ENCODE data around the gene HSD11B1. TPM values are rescaled to one million over a fixed set of nuclear protein-coding genes. Genes with fewer than 3 reads are reported as not detected.

HSD11B1 gene
- total RNA-seq, 1 experiment from 2014 or later = not detected

DNA sequence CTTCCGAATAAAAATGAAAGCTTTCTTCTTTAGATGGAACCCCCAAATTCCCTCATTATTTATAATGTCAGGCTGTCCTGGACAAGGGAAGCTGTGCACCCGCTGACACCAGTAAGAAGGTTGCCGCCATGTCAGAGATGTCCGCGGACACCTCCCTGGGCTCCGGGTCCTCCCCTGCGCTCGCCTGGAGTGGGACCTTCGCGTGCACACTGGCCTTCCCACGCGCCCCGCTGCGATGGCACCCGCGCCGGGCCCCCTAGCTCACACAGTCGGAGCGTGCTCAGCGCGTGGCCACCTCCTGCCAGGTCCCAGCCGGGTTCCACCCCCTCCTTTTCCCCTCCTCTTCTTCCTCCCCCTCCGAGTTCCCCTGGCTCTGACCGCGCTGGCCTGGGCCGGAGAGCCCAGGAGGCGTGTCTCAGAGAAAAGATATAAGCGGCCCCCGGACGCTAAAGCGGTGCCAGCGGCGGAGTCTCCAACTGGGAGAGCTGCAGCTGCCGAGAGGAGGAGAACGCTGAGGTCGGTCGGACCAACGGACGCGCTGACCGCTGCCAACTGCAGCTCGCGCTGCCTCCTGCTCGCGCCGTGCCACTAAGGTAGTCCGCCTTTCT lies 29.6 kb upstream of the HSD11B1 start, which contains the start of gene G0S2:
Gene G0S2, plus strand, starts transcription at position 456 of the 608 bp plus-strand sequence. CDS start 273 bp downstream, outside the sequence.
- H3K9me3 Mint-ChIP-seq (ENCODE audit: low read depth, unreplicated experiment) = no peaks in the 10 kb centered on the region
- H3K4me1 Mint-ChIP-seq (ENCODE audit: low read depth, unreplicated experiment) = peaks cover 54% of the 10 kb centered on the region
- peak within 1 kb of the TSS; percentile 57 for H3K27ac Mint-ChIP-seq (ENCODE audit: unreplicated experiment)
- TF ChIP-seq CTCF (IDR thresholded peaks at IDR 0.05; ENCODE audit: unreplicated experiment) = no peak
- peak; percentile 46 for DNase-seq
- H3K4me3 Mint-ChIP-seq (ENCODE audit: low read depth, unreplicated experiment) = peak within 1 kb of the TSS; percentile 80
- intact Hi-C loops (cut with micrococcal nuclease; ENCODE audit: unreplicated experiment) = loop anchor here (10.0 kb wide), 1 partner anchor 1260 kb away; no protein-coding TSS in a partner anchor
- H3K27me3 Mint-ChIP-seq (ENCODE audit: unreplicated experiment) = peaks cover 30% of the 10 kb centered on the region
- BruUV-seq (replicated peaks) = no TSS peak
- CTCF ChIA-PET = interaction anchor here (0.7 to 4.8 kb wide), 4 partner anchors 10 to 1262 kb away, joined by 3 to 58 read pairs (median 6); partner anchors contain the start of gene LAMB3
- peaks cover 27% of the 10 kb centered on the region for H3K36me3 Mint-ChIP-seq (ENCODE audit: insufficient read depth, unreplicated experiment)

DNA sequence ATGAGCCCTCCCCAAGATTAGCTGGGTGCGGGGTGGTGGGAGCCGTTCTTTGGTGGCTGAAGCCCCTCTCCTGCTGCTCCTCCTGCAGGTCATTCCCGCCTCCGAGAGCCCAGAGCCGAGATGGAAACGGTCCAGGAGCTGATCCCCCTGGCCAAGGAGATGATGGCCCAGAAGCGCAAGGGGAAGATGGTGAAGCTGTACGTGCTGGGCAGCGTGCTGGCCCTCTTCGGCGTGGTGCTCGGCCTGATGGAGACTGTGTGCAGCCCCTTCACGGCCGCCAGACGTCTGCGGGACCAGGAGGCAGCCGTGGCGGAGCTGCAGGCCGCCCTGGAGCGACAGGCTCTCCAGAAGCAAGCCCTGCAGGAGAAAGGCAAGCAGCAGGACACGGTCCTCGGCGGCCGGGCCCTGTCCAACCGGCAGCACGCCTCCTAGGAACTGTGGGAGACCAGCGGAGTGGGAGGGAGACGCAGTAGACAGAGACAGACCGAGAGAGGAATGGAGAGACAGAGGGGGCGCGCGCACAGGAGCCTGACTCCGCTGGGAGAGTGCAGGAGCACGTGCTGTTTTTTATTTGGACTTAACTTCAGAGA lies 29.0 kb upstream of the HSD11B1 start:
- intact Hi-C loops (cut with micrococcal nuclease; ENCODE audit: unreplicated experiment) = loop anchor here (10.0 kb wide), 1 partner anchor 1259 kb away; no protein-coding TSS in a partner anchor
- CTCF ChIA-PET = interaction anchor here (0.7 to 4.8 kb wide), 5 partner anchors 10 to 1262 kb away, joined by 3 to 58 read pairs (median 4); partner anchors contain the start of gene LAMB3
- H3K4me1 Mint-ChIP-seq (ENCODE audit: low read depth, unreplicated experiment) = peaks cover 53% of the 10 kb centered on the region
- peak overlapping the region; percentile 80 for H3K4me3 Mint-ChIP-seq (ENCODE audit: low read depth, unreplicated experiment)
- H3K27me3 Mint-ChIP-seq (ENCODE audit: unreplicated experiment) = peaks cover 30% of the 10 kb centered on the region
- TF ChIP-seq CTCF (IDR thresholded peaks at IDR 0.05; ENCODE audit: unreplicated experiment) = no peak
- H3K9me3 Mint-ChIP-seq (ENCODE audit: low read depth, unreplicated experiment) = no peaks in the 10 kb centered on the region
- peak; percentile 26 for DNase-seq
- peaks cover 27% of the 10 kb centered on the region for H3K36me3 Mint-ChIP-seq (ENCODE audit: insufficient read depth, unreplicated experiment)
- peak overlapping the region; percentile 57 for H3K27ac Mint-ChIP-seq (ENCODE audit: unreplicated experiment)
- BruUV-seq (replicated peaks) = TSS peak; percentile 93

DNA sequence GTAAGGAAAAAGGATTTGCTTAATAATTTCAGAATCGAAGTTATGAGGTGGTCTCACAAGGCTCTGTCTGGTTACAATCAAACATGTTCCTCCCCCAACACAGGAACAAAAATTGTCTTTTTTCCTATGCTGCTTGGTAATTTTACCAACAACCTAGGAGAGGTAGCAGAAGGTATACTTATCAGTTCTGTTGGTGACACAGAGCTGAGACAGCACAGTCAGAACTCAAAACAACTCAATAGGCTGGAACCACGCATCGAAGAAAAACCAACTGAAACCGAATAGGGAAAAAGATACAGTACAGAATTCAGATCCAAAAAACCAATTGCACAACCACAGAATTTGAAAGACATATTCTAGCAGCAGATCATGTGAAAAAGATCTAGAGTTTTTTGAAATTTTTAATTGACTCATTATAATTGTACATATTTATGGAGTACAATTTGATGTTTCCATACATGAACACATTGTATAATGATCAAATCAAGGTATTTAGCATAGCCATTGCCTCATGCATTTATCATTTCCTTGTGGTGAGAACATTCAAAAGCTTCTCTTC lies 25.6 kb upstream of the HSD11B1 start:
- Mint-ChIP-seq H3K36me3 (ENCODE audit: insufficient read depth, unreplicated experiment) (peaks cover 20% of the 10 kb centered on the region), H3K4me1 (ENCODE audit: low read depth, unreplicated experiment) (peaks cover 30% of the 10 kb centered on the region), H3K27ac (ENCODE audit: unreplicated experiment) (no peak overlapping the region), H3K27me3 (ENCODE audit: unreplicated experiment) (peaks cover 30% of the 10 kb centered on the region), H3K4me3 (ENCODE audit: low read depth, unreplicated experiment) (no peak overlapping the region), H3K9me3 (ENCODE audit: low read depth, unreplicated experiment) (no peaks in the 10 kb centered on the region)
- no peak for TF ChIP-seq CTCF (IDR thresholded peaks at IDR 0.05; ENCODE audit: unreplicated experiment)
- intact Hi-C loops (cut with micrococcal nuclease; ENCODE audit: unreplicated experiment) = loop anchor here (10.0 kb wide), 1 partner anchor 1256 kb away; no protein-coding TSS in a partner anchor
- no peak for DNase-seq
- CTCF ChIA-PET = no interaction called here
- BruUV-seq (replicated peaks) = no TSS peak

DNA sequence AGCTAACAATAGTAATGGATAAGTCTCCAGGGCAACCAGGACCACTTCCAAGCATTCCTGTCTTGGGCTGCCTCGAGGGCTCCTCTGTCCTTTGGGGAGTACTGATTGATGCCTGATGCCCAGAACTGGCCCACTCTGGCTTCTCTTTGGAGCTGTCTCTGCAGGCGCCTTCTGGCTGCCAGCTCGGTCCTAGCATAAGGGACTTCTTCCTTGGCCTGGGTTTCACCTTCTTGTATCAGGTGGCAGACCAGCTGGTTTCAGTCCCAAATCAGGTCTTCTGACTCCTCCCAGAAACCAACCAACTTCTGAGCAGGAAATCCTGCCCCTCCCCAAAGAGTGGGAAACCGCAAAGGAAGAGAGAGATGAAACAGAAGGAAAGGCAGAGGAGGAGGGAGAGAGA lies 18.8 kb upstream of the HSD11B1 start:
- intact Hi-C loops (cut with micrococcal nuclease; ENCODE audit: unreplicated experiment) = no loop called here
- no peak for TF ChIP-seq CTCF (IDR thresholded peaks at IDR 0.05; ENCODE audit: unreplicated experiment)
- H3K36me3 Mint-ChIP-seq (ENCODE audit: insufficient read depth, unreplicated experiment) = no peaks in the 10 kb centered on the region
- no peak for DNase-seq
- BruUV-seq (replicated peaks) = no TSS peak
- H3K27me3 Mint-ChIP-seq (ENCODE audit: unreplicated experiment) = no peaks in the 10 kb centered on the region
- no peak overlapping the region for H3K4me3 Mint-ChIP-seq (ENCODE audit: low read depth, unreplicated experiment)
- H3K27ac Mint-ChIP-seq (ENCODE audit: unreplicated experiment) = no peak overlapping the region
- no peaks in the 10 kb centered on the region for H3K9me3 Mint-ChIP-seq (ENCODE audit: low read depth, unreplicated experiment)
- CTCF ChIA-PET = no interaction called here
- H3K4me1 Mint-ChIP-seq (ENCODE audit: low read depth, unreplicated experiment) = peaks cover 11% of the 10 kb centered on the region

Data from Calu3 (cell line).